HepG2 (cell line): ENCODE data around the gene FER1L5. TPM values are rescaled to one million over a fixed set of nuclear protein-coding genes. Genes with fewer than 3 reads are reported as not detected.

Source experiments
- ATAC-seq: fragments of 200-7000 bp; cut with Tn5 transposase; 3 replicates; pipeline ENCODE4 v1.9.1; 2020; ENCODE audit warnings: mild to moderate bottlenecking, moderate library complexity
- BruUV-seq: library from RNA; stranded (reverse); fragments of 400-500 nt; replicated peaks from 2 replicates; lab custom pipeline; 2021; lab: Mats Ljungman, UMichigan
- CTCF ChIA-PET: fragments of 300-600 bp; formaldehyde crosslinking; extraction: SDS; loops from one replicate; lab custom pipeline; 2021; ENCODE audit warnings: low total read pairs, inconsistent platforms, low intra/inter-chr PET ratio; lab: Yijun Ruan, JAX
- POLR2A ChIA-PET: fragments of 350-600 bp; sonication (Branson Sonifier 250); formaldehyde crosslinking; loops from one replicate; lab custom pipeline; 2020; ENCODE audit warnings: antibody characterized with exemption, inconsistent platforms; lab: Yijun Ruan, JAX
- DNase-seq: peaks from one replicate; pipeline ENCODE4 v3.0.0-alpha.2; 2015; ENCODE audit warnings: low spot score
- FAIRE-seq: peaks from 3 replicates; lab custom pipeline; 2011; peaks lifted over from hg19 to GRCh38; lab: Jason Lieb, UNC
- H2AFZ ChIP-seq: one replicate; pipeline ENCODE4 v1.6.1; 2011; ENCODE audit warnings: low read length, inconsistent platforms
- H3K27ac ChIP-seq: fragments of 300-600 bp; 3 replicates; pipeline ENCODE4 v1.8.0; 2011; ENCODE audit warnings: mixed run types, mild to moderate bottlenecking, mixed read lengths, low read length, inconsistent platforms; ENCODE audit not compliant: insufficient read depth; ENCODE audit errors: extremely low read length
- H3K27me3 ChIP-seq, 2 experiments: fragments of 200-600 bp in 1 of 2; 2 replicates in 1 of 2; 3 replicates in 1 of 2; pipeline versions ENCODE4 v1.6.0 to v1.8.0; 2011; ENCODE audit warnings: low read length in 2 of 2, mild to moderate bottlenecking in 2 of 2, moderate library complexity in 2 of 2, inconsistent platforms in 1 of 2; ENCODE audit not compliant: insufficient read depth in 2 of 2, control insufficient read depth in 1 of 2
- H3K36me3 ChIP-seq, 2 experiments: fragments of 200-600 bp in 1 of 2; replicated peaks in 1 of 2; 2 replicates in 1 of 2; 3 replicates in 1 of 2; pipeline versions ENCODE4 v1.5.1 to v1.8.0; 2011; ENCODE audit warnings: low read length in 2 of 2, inconsistent platforms in 1 of 2; ENCODE audit not compliant: insufficient read depth in 2 of 2, control insufficient read depth in 1 of 2
- H3K4me1 ChIP-seq: 2 replicates; pipeline ENCODE4 v1.5.1; 2012; ENCODE audit warnings: low read length, inconsistent platforms; ENCODE audit not compliant: insufficient read depth
- H3K4me2 ChIP-seq: 2 replicates; pipeline ENCODE4 v1.6.0; 2011; ENCODE audit warnings: low read depth, low read length, inconsistent platforms
- H3K4me3 ChIP-seq, 3 experiments: fragments of 200-600 bp in 1 of 3; sonication (generic), shearing (Covaris generic) in 1 of 3; replicated peaks in 1 of 3; 2 replicates each; pipeline ENCODE4 v1.5.1; 2011 to 2016; ENCODE audit warnings: low read length in 3 of 3, inconsistent platforms in 2 of 3, low read depth in 2 of 3, mild to moderate bottlenecking in 2 of 3, control low read depth in 1 of 3, mixed read lengths in 1 of 3; ENCODE audit not compliant: insufficient read depth in 1 of 3
- H3K79me2 ChIP-seq: one replicate; pipeline ENCODE4 v1.6.1; 2011; ENCODE audit warnings: low read length, inconsistent platforms; ENCODE audit not compliant: insufficient read depth
- H3K9ac ChIP-seq: 2 replicates; pipeline ENCODE4 v1.6.0; 2011; ENCODE audit warnings: mild to moderate bottlenecking, low read depth, low read length, inconsistent platforms; ENCODE audit not compliant: insufficient read depth
- H3K9me3 ChIP-seq: 2 replicates; pipeline ENCODE4 v1.5.1; 2012; ENCODE audit warnings: mild to moderate bottlenecking, low read length
- H4K20me1 ChIP-seq: 2 replicates; pipeline ENCODE4 v1.6.0; 2011; ENCODE audit warnings: inconsistent platforms, mild to moderate bottlenecking, low read length, moderate library complexity; ENCODE audit not compliant: insufficient read depth
- E2F2 ChIP-seq: sonication (generic); formaldehyde crosslinking; IDR thresholded peaks from 2 replicates; pipeline ENCODE4 v1.4.0; 2020; ENCODE audit warnings: missing genetic modification reagents, borderline replicate concordance
- MAF1 ChIP-seq: sonication (generic); formaldehyde crosslinking; IDR thresholded peaks from 2 replicates; pipeline ENCODE4 v1.5.0; 2020; ENCODE audit warnings: missing genetic modification reagents, borderline replicate concordance
- MNT ChIP-seq: fragments of 450-650 bp; IDR thresholded peaks from 2 replicates; pipeline ENCODE4 v1.6.1; 2016
- NCOA2 ChIP-seq: sonication (generic); formaldehyde crosslinking; IDR thresholded peaks from 2 replicates; pipeline ENCODE4 v1.8.0; 2022; ENCODE audit warnings: inconsistent platforms
- NFRKB ChIP-seq: fragments of 450-650 bp; IDR thresholded peaks from 2 replicates; pipeline ENCODE4 v1.6.1; 2017
- NONO ChIP-seq, 2 experiments: fragments of 450-650 bp in 1 of 2; sonication (generic) in 1 of 2; formaldehyde crosslinking in 1 of 2; IDR thresholded peaks in 1 of 2; conservative IDR thresholded peaks in 1 of 2; 2 replicates each; pipeline versions ENCODE4 v1.6.1 to v1.8.0; 2017 to 2022; ENCODE audit warnings: mild to moderate bottlenecking in 1 of 2, missing genetic modification reagents in 1 of 2, moderate library complexity in 1 of 2
- NR2F2 ChIP-seq: IDR thresholded peaks from 2 replicates; pipeline ENCODE4 v1.6.1; 2012; ENCODE audit warnings: low read depth, inconsistent platforms, borderline replicate concordance
- RARA ChIP-seq: IDR thresholded peaks from 2 replicates; pipeline ENCODE4 v1.6.1; 2016; ENCODE audit warnings: missing genetic modification reagents, missing compliant biosample characterization
- TARDBP ChIP-seq: sonication (generic); formaldehyde crosslinking; IDR thresholded peaks from 2 replicates; pipeline ENCODE4 v1.8.0; 2022; ENCODE audit warnings: mild to moderate bottlenecking, missing genetic modification reagents
- TRIM22 ChIP-seq: fragments of 450-650 bp; IDR thresholded peaks from 2 replicates; pipeline ENCODE4 v1.6.1; 2017
- ZNF160 ChIP-seq: sonication (generic); formaldehyde crosslinking; IDR thresholded peaks from 2 replicates; pipeline ENCODE4 v1.8.0; 2022; ENCODE audit warnings: mild to moderate bottlenecking, inconsistent platforms, missing genetic modification reagents
- ZNF33A ChIP-seq: sonication (generic); formaldehyde crosslinking; IDR thresholded peaks from 2 replicates; pipeline ENCODE4 v1.5.1; 2020; ENCODE audit warnings: missing genetic modification reagents, mild to moderate bottlenecking, moderate library complexity, borderline replicate concordance
- ZNF800 ChIP-seq: sonication (generic); formaldehyde crosslinking; IDR thresholded peaks from 2 replicates; pipeline ENCODE4 v1.4.0; 2020; ENCODE audit warnings: missing genetic modification reagents
- WGBS: methylation state at CpG from one replicate; pipeline ENCODE4 v1.1.6; 2017; ENCODE audit warnings: low lambda C conversion rate; 5-methylcytosine and 5-hydroxymethylcytosine counted together
- in situ Hi-C: cut with HindIII; loops from 2 replicates; pipeline ENCODE4 v1.10.0; 2017; ENCODE audit warnings: low pct_unique_long_range_greater_than_20kb; ENCODE audit not compliant: extremely low pct_ligation_motif_present
- intact Hi-C: fragments of 100-400 bp; cut with micrococcal nuclease; formaldehyde crosslinking; loops from one replicate; pipeline ENCODE4 v1.10.0; 2022; ENCODE audit not compliant: unreplicated experiment
- polyA plus RNA-seq, 8 experiments: library from polyadenylated mRNA; depleted of rRNA in 3 of 8; stranded (reverse) in 7 of 8; unstranded in 1 of 8; fragments of >200 nt; fragmentation: Illumina TruSeq in 4 of 8; extraction: Trizol in 4 of 8; gene quantifications; 2 replicates each; pipeline versions ENCODE4 v1.2.1 to v1.2.3, GENCODE V29; 2011 to 2016; ENCODE audit warnings: low read depth in 4 of 8, missing spikeins in 1 of 8, mixed read lengths in 1 of 8; ENCODE audit not compliant: insufficient read depth in 1 of 8
- total RNA-seq, 5 experiments: library from RNA; depleted of rRNA; stranded (reverse); fragments of >200 nt; fragmentation: Illumina TruSeq; extraction: Trizol; gene quantifications; 2 replicates each; pipeline ENCODE4 v1.2.3, GENCODE V29; 2016; ENCODE audit warnings: low read depth in 1 of 5

FER1L5 gene
- total and polyA plus RNA-seq, 2 of the 13 experiments (the other 11 are each of a cell fraction or from before 2014, with no cell fraction given), result 0.02 to 0.08 TPM

- H3K4me2 ChIP-seq, result no peak overlapping the region; the same call in 1 of the 2 replicates
- POLR2A ChIA-PET, result no interaction called here
- H4K20me1 ChIP-seq, result no peaks in the 10 kb centered on the region
- H3K79me2 ChIP-seq, result no peaks in the 10 kb centered on the region
- in situ Hi-C loops (no loop called here), intact Hi-C loops (loop anchor here (10.0 kb wide), 1 partner anchor 156 kb away; the partner anchor contains the start of gene CNNM4)
- no peak overlapping the region for H2AFZ ChIP-seq
- peaks cover 61 to 93% of the 10 kb centered on the region in 2 experiments for H3K36me3 ChIP-seq
- H3K27me3 ChIP-seq, result no peaks in the 10 kb centered on the region
- no TSS peak for BruUV-seq
- DNase-seq (peak; percentile 40), ATAC-seq (no peak; the same call in 2 of the 3 replicates), FAIRE-seq (no peak)
- H3K27ac ChIP-seq, result peak overlapping the region; percentile 38
- H3K9ac ChIP-seq, result no peak overlapping the region
- H3K4me1 ChIP-seq, result peaks cover 16% of the 10 kb centered on the region
- CTCF ChIA-PET, result no interaction called here
- H3K9me3 ChIP-seq, result no peaks in the 10 kb centered on the region
- 95% methylated on average over 11 of the region's 13 CpGs for WGBS
- H3K4me3 ChIP-seq, result no peak overlapping the region
- TF ChIP-seq TARDBP (CRISPR knock-in tag) (no peak), ZNF160 (no peak), MNT (no peak), NR2F2 (peak; percentile 34; the same call in 1 of the 2 replicates), TRIM22 (no peak), NCOA2 (no peak), NFRKB (no peak), MAF1 (CRISPR knock-in tag) (no peak), ZNF800 (CRISPR knock-in tag) (no peak), RARA (CRISPR knock-in tag) (peak; percentile 72), E2F2 (no peak), NONO (IDR thresholded peaks at IDR 0.05) (no peak), NONO (CRISPR knock-in tag; conservative IDR thresholded peaks at IDR 0.05) (no peak), ZNF33A (CRISPR knock-in tag) (no peak)
Measured at GRCh38 chr2:96608469-96609455, 33.8 kb upstream of the FER1L5 start.
